Heart left ventricle (tissue), 13 donors: ENCODE data around the gene VWA8.

Experiments
- POLR2A ChIP-seq, 2 donors: fragments of 450-650 bp; IDR thresholded peaks; one replicate each; pipeline ENCODE4 v1.6.1; 2017; ENCODE audit warnings: antibody characterized with exemption in 2 of 2, mild to moderate bottlenecking in 2 of 2, moderate library complexity in 2 of 2
- TF ChIP-seq, protein P1 (sequence below), 12 donors: fragments of 200-600 bp; sonication (generic) in 4 of 12; IDR thresholded peaks; one replicate each; pipeline versions ENCODE4 v1.5.0 to v1.8.0; 2018 to 2022; ENCODE audit warnings: antibody characterized with exemption in 12 of 12, mild to moderate bottlenecking in 5 of 12
- donor health status: ischemic (EF 13 %, LVEDD 7.1; RV severe dilation, severe dysfunction).
- donor health status: DM: no; HTN: yes; CAD: no.
- donor health status: DM: no; HTN: no; CAD: no.
- donor health status: ischemic (EF 25% LVEDD 6.9; RV normal size, moderate dysfunction).
- donor health status: ischemic (EF 25% LVEDD 5.7; RV mildly dilated, moderate dysfunction).
- donor health status: ischemic (EF 35%, LVEDD 5.7; RV mildly dilated, moderate dysfunction).
- donor health status: nonischemic (EF 11% LVEDD 7.7; RV severe dilation, severe dysfunction).
- donor health status: DM: yes; HTN: yes; CAD: no.
- donor health status: PGD.
- donor health status: ischemic (EF 29% LVEDD 5.4; RV normal size, mild dysfunction).
- donor health status: nonischemic (EF 23%, LVEDD 6.1; RV moderate dilation, normal function).

DNA sequence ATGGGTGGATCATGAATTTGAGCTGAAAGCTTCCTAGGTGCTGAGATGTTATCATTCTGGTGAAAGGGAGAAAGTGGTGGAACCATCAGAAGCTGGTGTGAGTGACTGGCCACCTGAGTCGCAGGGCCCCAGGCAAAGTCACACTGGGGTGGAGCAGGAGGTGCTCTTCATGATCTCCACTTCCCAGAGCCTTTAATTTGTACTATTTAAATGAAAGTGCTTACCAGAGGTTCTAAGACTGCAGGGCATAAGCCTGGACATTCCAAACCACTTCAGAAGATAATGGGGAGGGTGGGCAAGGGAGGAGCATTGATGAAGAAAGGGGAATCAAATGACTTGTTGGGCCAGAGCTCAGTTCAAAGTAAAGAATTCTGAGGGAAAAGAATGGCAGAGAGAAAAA, 347.4 kb downstream of the VWA8 start:
- TF ChIP-seq, protein P1, sequence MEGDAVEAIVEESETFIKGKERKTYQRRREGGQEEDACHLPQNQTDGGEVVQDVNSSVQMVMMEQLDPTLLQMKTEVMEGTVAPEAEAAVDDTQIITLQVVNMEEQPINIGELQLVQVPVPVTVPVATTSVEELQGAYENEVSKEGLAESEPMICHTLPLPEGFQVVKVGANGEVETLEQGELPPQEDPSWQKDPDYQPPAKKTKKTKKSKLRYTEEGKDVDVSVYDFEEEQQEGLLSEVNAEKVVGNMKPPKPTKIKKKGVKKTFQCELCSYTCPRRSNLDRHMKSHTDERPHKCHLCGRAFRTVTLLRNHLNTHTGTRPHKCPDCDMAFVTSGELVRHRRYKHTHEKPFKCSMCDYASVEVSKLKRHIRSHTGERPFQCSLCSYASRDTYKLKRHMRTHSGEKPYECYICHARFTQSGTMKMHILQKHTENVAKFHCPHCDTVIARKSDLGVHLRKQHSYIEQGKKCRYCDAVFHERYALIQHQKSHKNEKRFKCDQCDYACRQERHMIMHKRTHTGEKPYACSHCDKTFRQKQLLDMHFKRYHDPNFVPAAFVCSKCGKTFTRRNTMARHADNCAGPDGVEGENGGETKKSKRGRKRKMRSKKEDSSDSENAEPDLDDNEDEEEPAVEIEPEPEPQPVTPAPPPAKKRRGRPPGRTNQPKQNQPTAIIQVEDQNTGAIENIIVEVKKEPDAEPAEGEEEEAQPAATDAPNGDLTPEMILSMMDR (IDR thresholded peaks at IDR 0.05): no peak
- TF ChIP-seq POLR2A (IDR thresholded peaks at IDR 0.05): no peak
